Globus pallidus (tissue), 1 donor: ENCODE measurements around the gene RPH3AL.
"Not testable (repeated sequence)": the region's sequence is repeated elsewhere in the genome, so short reads cannot be mapped to it uniquely, and the experiment has no call there.

Source experiments
- DNase-seq: peaks from one replicate; pipeline ENCODE4 v3.0.0-alpha.2; 2015; ENCODE audit warnings: low spot score

Gene RPH3AL

GRCh38 chr17:178292-179065 lies 174.1 kb downstream of the RPH3AL start:
- DNase-seq, result no peak

GRCh38 chr17:177762-178161 lies 174.8 kb downstream of the RPH3AL start:
- DNase-seq, result no peak

GRCh38 chr17:177155-177554 lies 175.5 kb downstream of the RPH3AL start:
- DNase-seq, result no peak

GRCh38 chr17:173166-173911 lies 179.3 kb downstream of the RPH3AL start:
- DNase-seq, result no peak

- no peak for DNase-seq
These were observed 180.2 kb downstream of the RPH3AL start for GRCh38 chr17:172401-172800.

- no peak for DNase-seq
These were observed 180.7 kb downstream of the RPH3AL start for GRCh38 chr17:171871-172270.

GRCh38 chr17:170130-170670 lies 182.4 kb downstream of the RPH3AL start:
- DNase-seq, result no peak

- not testable (repeated sequence) for DNase-seq
These were observed 184.0 kb downstream of the RPH3AL start for GRCh38 chr17:168614-169013.

GRCh38 chr17:165939-166338 lies 186.7 kb downstream of the RPH3AL start:
- no peak for DNase-seq

- peak; percentile 57 for DNase-seq
These were observed 188.0 kb downstream of the RPH3AL start for GRCh38 chr17:164303-165235.

- DNase-seq, result no peak
These were observed 189.0 kb downstream of the RPH3AL start for GRCh38 chr17:163514-164098.

GRCh38 chr17:162689-163088 lies 189.9 kb downstream of the RPH3AL start:
- DNase-seq, result no peak
